HG03460 (cell line): Measurements from ENCODE around the gene TAS1R1.

Experiments
- ATAC-seq: cut with Tn5 transposase; IDR thresholded peaks from one replicate; pipeline ENCODE4 v1.9.1; 2021; ENCODE audit not compliant: unreplicated experiment

The TAS1R1 gene

GRCh38 chr1:6570100-6570499, 15.0 kb downstream of the TAS1R1 start:
- ATAC-seq, result no peak

GRCh38 chr1:6570987-6571386, 15.9 kb downstream of the TAS1R1 start:
- ATAC-seq, result no peak

- no peak for ATAC-seq
Observed at GRCh38 chr1:6572653-6573383, 17.7 kb downstream of the TAS1R1 start.

GRCh38 chr1:6574025-6574620, 19.0 kb downstream of the TAS1R1 start:
- ATAC-seq, result no peak

GRCh38 chr1:6574818-6575217, 19.7 kb downstream of the TAS1R1 start:
- ATAC-seq, result no peak

- no peak for ATAC-seq
Observed at GRCh38 chr1:6577831-6578525, 22.9 kb downstream of the TAS1R1 start.

GRCh38 chr1:6578624-6579373, 23.7 kb downstream of the TAS1R1 start:
- no peak for ATAC-seq

- ATAC-seq, result peak; percentile 94
Observed at GRCh38 chr1:6579374-6580118, 24.4 kb downstream of the TAS1R1 start, which contains the start of gene ZBTB48. Gene ZBTB48, plus strand, starts transcription at chr1:6579994. Its CDS starts 616 bp downstream, at chr1:6580610.

GRCh38 chr1:6580119-6580592, 25.0 kb downstream of the TAS1R1 start:
- no peak for ATAC-seq

- ATAC-seq, result no peak
Observed at GRCh38 chr1:6580593-6581409, 25.7 kb downstream of the TAS1R1 start.

- ATAC-seq, result no peak
Observed at GRCh38 chr1:6581561-6582305, 26.6 kb downstream of the TAS1R1 start.

- no peak for ATAC-seq
Observed at GRCh38 chr1:6582370-6582769, 27.3 kb downstream of the TAS1R1 start.

GRCh38 chr1:6584126-6585080, 29.3 kb downstream of the TAS1R1 start:
- no peak for ATAC-seq

GRCh38 chr1:6585081-6585722, 30.1 kb downstream of the TAS1R1 start:
- ATAC-seq, result no peak

- ATAC-seq, result no peak
Observed at GRCh38 chr1:6585841-6586240, 30.7 kb downstream of the TAS1R1 start.

GRCh38 chr1:6586404-6586816, 31.3 kb downstream of the TAS1R1 start:
- ATAC-seq, result no peak

GRCh38 chr1:6587261-6588005, 32.3 kb downstream of the TAS1R1 start:
- no peak for ATAC-seq
